Upper lobe of left lung (tissue), 6 donors: ENCODE results near the gene GMDS. TPM values are rescaled to one million over a fixed set of nuclear protein-coding genes. Genes with fewer than 3 reads are reported as not detected.

Experiments used
- ATAC-seq, 2 donors: fragments of 200-7000 bp; cut with Tn5 transposase; one replicate each; pipeline ENCODE4 v1.9.1; 2022; ENCODE audit warnings: mild to moderate bottlenecking in 2 of 2, moderate library complexity in 2 of 2; ENCODE audit not compliant: low FRiP score in 2 of 2
- DNase-seq, 2 donors: peaks; one replicate each; pipeline ENCODE4 v3.0.0-alpha.2; 2019 to 2020
- H3K27ac ChIP-seq, 4 donors: fragments of 200-600 bp; sonication (generic); one replicate each; pipeline ENCODE4 v1.5.1; 2016 to 2019
- H3K27me3 ChIP-seq, 4 donors: fragments of 200-600 bp; sonication (generic); one replicate each; pipeline ENCODE4 v1.5.1; 2017 to 2019
- H3K36me3 ChIP-seq, 4 donors: fragments of 200-600 bp; sonication (generic); one replicate each; pipeline ENCODE4 v1.5.1; 2016 to 2019
- H3K4me1 ChIP-seq, 4 donors: fragments of 200-600 bp; sonication (generic); one replicate each; pipeline ENCODE4 v1.5.1; 2018 to 2019
- H3K4me3 ChIP-seq, 4 donors: fragments of 200-600 bp; sonication (generic); one replicate each; pipeline ENCODE4 v1.5.1; 2017 to 2019; ENCODE audit warnings: mild to moderate bottlenecking in 2 of 4, moderate library complexity in 1 of 4
- H3K9me3 ChIP-seq, 4 donors: fragments of 200-600 bp; sonication (generic); one replicate each; pipeline ENCODE4 v1.5.1; 2018 to 2019
- CTCF ChIP-seq, 6 experiments: fragments of 450-650 bp in 4 of 6; fragments of 200-600 bp in 2 of 6; sonication (generic) in 2 of 6; IDR thresholded peaks; one replicate each; pipeline ENCODE4 v1.5.1; 2016 to 2019; ENCODE audit warnings: antibody characterized with exemption in 6 of 6
- EP300 ChIP-seq, 4 donors: sonication (generic); formaldehyde crosslinking; IDR thresholded peaks; one replicate each; pipeline ENCODE4 v1.5.1; 2017; ENCODE audit warnings: antibody characterized with exemption in 4 of 4, control low read depth in 2 of 4
- POLR2A ChIP-seq, 4 donors: fragments of 450-650 bp; IDR thresholded peaks; one replicate each; pipeline ENCODE4 v1.5.1; 2016 to 2017; ENCODE audit warnings: antibody characterized with exemption in 4 of 4, mild to moderate bottlenecking in 2 of 4
- POLR2AphosphoS5 ChIP-seq, 2 donors: sonication (generic); formaldehyde crosslinking; IDR thresholded peaks; one replicate each; pipeline ENCODE4 v1.5.1; 2017; ENCODE audit warnings: antibody characterized with exemption in 2 of 2
- WGBS, 2 donors: methylation state at CpG; one replicate each; pipeline ENCODE4 v1.1.5; 2017 to 2018; 5-methylcytosine and 5-hydroxymethylcytosine counted together
- total RNA-seq, 6 donors: library from RNA; depleted of rRNA in 4 of 6; stranded (reverse); fragments of >200 nt in 4 of 6; gene quantifications; one replicate each; pipeline versions ENCODE4 v1.1.0 to v1.2.1, GENCODE V29; 2016 to 2021
- donor health status: DM: no; HTN: no; CAD: no; lungs with moderate emphysema.
- donor health status: DM: no; HTN: yes; CAD: no; lungs with severe emphysema.

The GMDS gene
- total RNA-seq, 6 donors from 2014 or later, result 7.6 to 17.8 (median 14.1) TPM

- no peaks in the 10 kb centered on the region for H3K36me3 ChIP-seq
- no peak for TF ChIP-seq POLR2A (IDR thresholded peaks at IDR 0.05)
- no peak for TF ChIP-seq EP300 (IDR thresholded peaks at IDR 0.05)
- TF ChIP-seq POLR2AphosphoS5 (IDR thresholded peaks at IDR 0.05), result no peak
- no peak for TF ChIP-seq CTCF (IDR thresholded peaks at IDR 0.05)
- DNase-seq (no peak), ATAC-seq (no peak)
- WGBS, 2 donors, result 93 to 99% methylated on average over 4 of the region's 4 CpGs
- H3K27ac ChIP-seq, result no peak overlapping the region
- no peak overlapping the region for H3K4me3 ChIP-seq
- H3K9me3 ChIP-seq, result no peaks in the 10 kb centered on the region
- H3K4me1 ChIP-seq, result peaks cover 0 to 4% (median 2%) of the 10 kb centered on the region in 4 donors
- H3K27me3 ChIP-seq, result no peaks in the 10 kb centered on the region
Observed at GRCh38 chr6:1781817-1782184, 463.6 kb downstream of the GMDS start.

- Histone ChIP-seq H3K27me3 (no peaks in the 10 kb centered on the region), H3K9me3 (no peaks in the 10 kb centered on the region), H3K4me1 (peaks cover 0 to 4% (median 2%) of the 10 kb centered on the region in 4 donors), H3K4me3 (no peak overlapping the region), H3K36me3 (no peaks in the 10 kb centered on the region), H3K27ac (no peak overlapping the region)
- DNase-seq, result no peak
- 88 to 96% methylated on average over 3 to 11 of the region's 11 CpGs for WGBS, 2 donors
- no peak for TF ChIP-seq CTCF (IDR thresholded peaks at IDR 0.05)
- no peak for TF ChIP-seq EP300 (IDR thresholded peaks at IDR 0.05)
- TF ChIP-seq POLR2A (IDR thresholded peaks at IDR 0.05), result no peak
- TF ChIP-seq POLR2AphosphoS5 (IDR thresholded peaks at IDR 0.05), result no peak
- peak in 1 of 2 donors; percentile 17 for ATAC-seq
Observed at GRCh38 chr6:1781152-1781816, 464.1 kb downstream of the GMDS start.

GRCh38 chr6:1780251-1780867 lies 465.0 kb downstream of the GMDS start:
- no peaks in the 10 kb centered on the region for H3K9me3 ChIP-seq
- H3K27ac ChIP-seq, result no peak overlapping the region
- peak in 1 of 2 donors; percentile 63 for DNase-seq
- WGBS, 2 donors, result 83 to 89% methylated on average over 13 of the region's 13 CpGs
- H3K4me1 ChIP-seq, result peaks cover 0 to 4% (median 2%) of the 10 kb centered on the region in 4 donors
- H3K36me3 ChIP-seq, result no peaks in the 10 kb centered on the region
- no peaks in the 10 kb centered on the region for H3K27me3 ChIP-seq
- no peak overlapping the region for H3K4me3 ChIP-seq
- ATAC-seq, result no peak
- TF ChIP-seq EP300 (IDR thresholded peaks at IDR 0.05) (no peak), POLR2AphosphoS5 (IDR thresholded peaks at IDR 0.05) (no peak), CTCF (IDR thresholded peaks at IDR 0.05) (no peak), POLR2A (IDR thresholded peaks at IDR 0.05) (no peak)

GRCh38 chr6:1778686-1779235 lies 466.6 kb downstream of the GMDS start:
- Histone ChIP-seq H3K27ac (no peak overlapping the region), H3K9me3 (no peaks in the 10 kb centered on the region), H3K27me3 (no peaks in the 10 kb centered on the region), H3K4me1 (no peaks in the 10 kb centered on the region), H3K36me3 (no peaks in the 10 kb centered on the region), H3K4me3 (no peak overlapping the region)
- no peak for DNase-seq
- ATAC-seq, result no peak
- TF ChIP-seq POLR2AphosphoS5 (IDR thresholded peaks at IDR 0.05) (no peak), CTCF (IDR thresholded peaks at IDR 0.05) (no peak), EP300 (IDR thresholded peaks at IDR 0.05) (no peak), POLR2A (IDR thresholded peaks at IDR 0.05) (no peak)
- WGBS, 2 donors, result 74 to 79% methylated on average over 8 to 10 of the region's 10 CpGs
